Measurements from ENCODE around the gene SPATA13. TPM values are rescaled to one million over a fixed set of nuclear protein-coding genes. Genes with fewer than 3 reads are reported as not detected.

SPATA13 gene
- total RNA-seq, result 2.0 and 6.5 TPM in 2 replicates

DNA sequence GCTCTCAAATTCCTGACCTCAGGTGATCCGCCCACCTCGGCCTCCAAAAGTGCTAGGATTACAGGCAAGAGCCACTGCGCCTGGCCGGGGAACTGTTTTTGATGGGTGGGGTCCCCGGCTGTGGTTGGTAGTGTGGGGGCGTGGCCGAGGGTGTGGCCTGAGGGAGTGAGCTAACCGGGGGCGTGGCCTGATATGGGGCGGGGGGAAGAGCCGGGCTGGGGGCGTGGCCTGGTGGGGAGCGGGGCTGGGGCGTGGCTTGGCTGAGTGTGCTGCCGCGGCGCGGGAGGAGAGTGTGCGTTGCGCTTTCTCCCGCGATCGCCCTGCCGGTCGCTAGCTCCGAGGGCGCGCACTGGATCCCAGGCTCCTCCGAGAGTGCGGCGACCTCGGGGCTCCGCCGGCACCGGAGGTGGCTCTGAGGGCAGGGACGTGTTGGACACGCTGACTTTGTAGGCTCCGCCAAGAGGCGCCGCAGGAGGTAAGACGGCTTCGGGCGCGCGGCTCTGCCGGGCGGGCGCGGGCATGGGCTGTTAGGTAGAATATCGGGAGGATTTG is at the start of gene SPATA13:
SPATA13 (plus strand) TSS at position 263 of the 552 bp plus-strand sequence. CDS start 62,210 bp downstream, outside the sequence.

GRCh38 chr13:24309300-24309699 is 148.8 kb downstream of the SPATA13 start, which contains the start of gene C1QTNF9:
C1QTNF9 (plus strand) TSS chr13:24309580; CDS start chr13:24316004, 6,424 bp downstream.

Small RNAs within 50 kb of the gene (small RNA-seq; reads per million reads assigned to genes)
- gene MIR2276, result 0.58 reads per million, percentile 34 among the genes with 10 or more reads in this experiment

Other genes with a start within 250 kb of the SPATA13 start
- not detected in 2 replicates for gene C1QTNF9, start 148.9 kb downstream of the SPATA13 start, total RNA-seq